GM19328 (cell line): ENCODE data around the gene CRCP.
"Not testable (repeated sequence)": the region's sequence is repeated elsewhere in the genome, so short reads cannot be mapped to it uniquely, and the experiment has no call there.

Experiments used
- ATAC-seq: cut with Tn5 transposase; IDR thresholded peaks from one replicate; pipeline ENCODE4 v1.9.1; 2021; ENCODE audit warnings: mild to moderate bottlenecking, moderate library complexity; ENCODE audit not compliant: unreplicated experiment

CRCP gene

GRCh38 chr7:66152371-66153191 lies 37.9 kb downstream of the CRCP start:
- no peak for ATAC-seq

- ATAC-seq, result no peak
These were observed 39.0 kb downstream of the CRCP start for GRCh38 chr7:66153691-66154090.

GRCh38 chr7:66156035-66156434 lies 41.4 kb downstream of the CRCP start:
- ATAC-seq, result not testable (repeated sequence)

GRCh38 chr7:66157060-66157459 lies 42.4 kb downstream of the CRCP start:
- no peak for ATAC-seq

GRCh38 chr7:66162622-66163021 lies 48.0 kb downstream of the CRCP start:
- no peak for ATAC-seq

- no peak for ATAC-seq
These were observed 48.6 kb downstream of the CRCP start for GRCh38 chr7:66163186-66163610.

GRCh38 chr7:66164356-66164755 lies 49.7 kb downstream of the CRCP start:
- ATAC-seq, result no peak

- no peak for ATAC-seq
These were observed 53.2 kb downstream of the CRCP start for GRCh38 chr7:66167773-66168387.

GRCh38 chr7:66169616-66170015 lies 55.0 kb downstream of the CRCP start:
- no peak for ATAC-seq

GRCh38 chr7:66170309-66171231 lies 55.9 kb downstream of the CRCP start:
- ATAC-seq, result no peak

- not testable (repeated sequence) for ATAC-seq
These were observed 58.1 kb downstream of the CRCP start for GRCh38 chr7:66172536-66173401.

- no peak for ATAC-seq
These were observed 59.2 kb downstream of the CRCP start for GRCh38 chr7:66173856-66174255.

- ATAC-seq, result not testable (repeated sequence)
These were observed 60.4 kb downstream of the CRCP start for GRCh38 chr7:66175006-66175405.

- no peak for ATAC-seq
These were observed 62.3 kb downstream of the CRCP start for GRCh38 chr7:66176914-66177313.

GRCh38 chr7:66178258-66178657 lies 63.6 kb downstream of the CRCP start:
- ATAC-seq, result no peak

- ATAC-seq, result no peak
These were observed 66.7 kb downstream of the CRCP start for GRCh38 chr7:66181329-66181728.

- ATAC-seq, result no peak
These were observed 67.2 kb downstream of the CRCP start for GRCh38 chr7:66181845-66182244.

- no peak for ATAC-seq
These were observed 68.3 kb downstream of the CRCP start for GRCh38 chr7:66182920-66183319.

GRCh38 chr7:66183700-66184099 lies 69.1 kb downstream of the CRCP start:
- no peak for ATAC-seq

- ATAC-seq, result no peak
These were observed 71.1 kb downstream of the CRCP start for GRCh38 chr7:66185680-66186187.
